ENCODE data around the gene LPIN1.

The LPIN1 gene

GRCh38 chr2:11710632-11711353 is 35.6 kb upstream of the LPIN1 start:
- no peaks in the 10 kb centered on the region for H3K9me3 Mint-ChIP-seq
- H3K36me3 Mint-ChIP-seq (ENCODE audit: low read depth), result no peaks in the 10 kb centered on the region
- H3K27me3 Mint-ChIP-seq (ENCODE audit: low read depth), result peaks cover 26% of the 10 kb centered on the region
- no peak overlapping the region for H3K4me3 Mint-ChIP-seq
- no peak overlapping the region for H3K27ac Mint-ChIP-seq
- H3K4me1 Mint-ChIP-seq (ENCODE audit: low read depth), result no peaks in the 10 kb centered on the region

- Mint-ChIP-seq H3K4me1 (ENCODE audit: low read depth) (no peaks in the 10 kb centered on the region), H3K9me3 (no peaks in the 10 kb centered on the region), H3K4me3 (no peak overlapping the region), H3K36me3 (ENCODE audit: low read depth) (no peaks in the 10 kb centered on the region), H3K27me3 (ENCODE audit: low read depth) (peaks cover 27% of the 10 kb centered on the region), H3K27ac (no peak overlapping the region)
Measured at GRCh38 chr2:11711354-11711716, 35.1 kb upstream of the LPIN1 start.

DNA sequence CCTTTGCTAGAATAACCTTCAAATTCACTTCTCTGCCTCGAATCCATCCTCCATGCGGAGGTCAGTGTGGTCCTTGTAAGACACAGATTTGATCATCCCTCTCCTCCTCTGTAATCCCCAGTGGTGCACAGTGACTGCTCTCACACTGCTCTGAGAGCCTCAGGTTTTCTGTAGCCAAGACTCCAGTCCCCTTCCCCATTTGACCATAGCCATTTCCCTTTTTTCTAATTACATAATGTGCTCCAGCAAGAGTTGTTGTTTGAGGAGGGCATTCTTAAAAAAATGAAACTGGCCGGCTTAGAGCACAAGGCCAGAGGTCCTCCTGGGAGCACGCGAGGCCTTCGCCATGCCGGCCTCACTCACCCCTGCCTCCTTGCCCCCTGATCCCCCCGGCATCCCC is 34.7 kb upstream of the LPIN1 start:
- Mint-ChIP-seq H3K4me3 (no peak overlapping the region), H3K4me1 (ENCODE audit: low read depth) (no peaks in the 10 kb centered on the region), H3K9me3 (no peaks in the 10 kb centered on the region)

DNA sequence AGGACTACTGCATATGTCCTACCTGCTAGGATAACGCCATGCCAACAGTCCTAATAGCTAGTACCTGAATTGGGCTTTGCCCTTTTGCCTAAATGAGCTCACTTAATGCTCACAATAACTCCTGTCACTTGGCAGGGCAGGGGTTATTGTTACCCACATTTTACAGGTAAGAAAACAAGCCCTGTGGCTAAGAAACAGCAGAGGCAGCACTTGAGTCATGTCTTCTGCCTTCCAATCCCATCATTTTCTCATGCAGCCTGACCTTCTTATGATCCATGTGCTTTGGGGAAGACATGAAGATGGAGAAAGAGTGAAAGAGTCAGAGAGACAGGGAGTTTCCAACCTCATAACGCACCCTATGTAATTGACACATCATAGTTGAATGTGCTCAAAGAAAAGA is 33.6 kb upstream of the LPIN1 start:
- Mint-ChIP-seq H3K27ac (no peak overlapping the region), H3K9me3 (no peaks in the 10 kb centered on the region), H3K4me1 (ENCODE audit: low read depth) (no peaks in the 10 kb centered on the region), H3K4me3 (no peak overlapping the region), H3K36me3 (ENCODE audit: low read depth) (no peaks in the 10 kb centered on the region), H3K27me3 (ENCODE audit: low read depth) (peaks cover 40% of the 10 kb centered on the region)

More for the DNA sequence above, 34.7 kb upstream of the LPIN1 start:
- Mint-ChIP-seq H3K36me3 (ENCODE audit: low read depth) (no peaks in the 10 kb centered on the region), H3K27ac (no peak overlapping the region), H3K27me3 (ENCODE audit: low read depth) (peaks cover 32% of the 10 kb centered on the region)

- Mint-ChIP-seq H3K4me1 (ENCODE audit: low read depth) (no peaks in the 10 kb centered on the region), H3K36me3 (ENCODE audit: low read depth) (no peaks in the 10 kb centered on the region), H3K9me3 (no peaks in the 10 kb centered on the region), H3K27me3 (ENCODE audit: low read depth) (peaks cover 43% of the 10 kb centered on the region), H3K27ac (no peak overlapping the region), H3K4me3 (no peak overlapping the region)
Measured at GRCh38 chr2:11713815-11714214, 32.6 kb upstream of the LPIN1 start.

DNA sequence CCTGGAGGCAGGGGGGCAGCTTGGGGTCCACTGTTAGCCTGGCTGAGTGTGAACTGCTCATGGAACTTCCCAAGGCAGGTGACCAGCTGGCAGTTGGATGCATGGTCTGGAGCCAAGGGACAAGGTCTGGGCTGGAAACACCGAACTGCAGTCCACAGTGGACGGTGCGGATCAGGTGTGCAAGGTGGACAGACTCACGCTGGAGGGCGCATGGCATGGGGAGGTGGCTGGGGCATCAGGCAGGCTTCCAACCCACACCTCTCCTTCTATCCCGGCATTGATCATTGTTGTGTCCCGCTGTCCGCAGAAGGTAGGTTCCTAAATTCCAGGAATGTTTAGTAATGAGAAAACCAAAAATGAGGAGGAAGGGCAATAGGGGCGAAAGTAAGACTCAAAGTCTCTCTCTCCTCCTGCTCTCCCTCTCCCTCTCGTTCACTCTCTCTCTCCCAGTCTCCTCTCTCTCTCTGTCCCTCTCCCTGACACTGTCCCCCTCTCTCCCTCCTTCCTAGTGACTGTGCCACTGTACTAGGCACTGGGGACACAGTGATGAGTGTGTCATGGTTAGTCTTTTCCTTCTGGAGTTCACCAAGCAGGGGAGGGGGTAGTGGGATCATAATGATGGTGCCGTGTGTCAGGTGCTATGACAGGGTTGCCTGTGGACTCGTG is 30.3 kb upstream of the LPIN1 start:
- H3K9me3 Mint-ChIP-seq, result no peaks in the 10 kb centered on the region
- H3K27me3 Mint-ChIP-seq (ENCODE audit: low read depth), result peaks cover 55% of the 10 kb centered on the region
- H3K36me3 Mint-ChIP-seq (ENCODE audit: low read depth), result no peaks in the 10 kb centered on the region
- H3K4me3 Mint-ChIP-seq, result no peak overlapping the region
- H3K4me1 Mint-ChIP-seq (ENCODE audit: low read depth), result peaks cover 3% of the 10 kb centered on the region
- no peak overlapping the region for H3K27ac Mint-ChIP-seq

- H3K9me3 Mint-ChIP-seq, result no peaks in the 10 kb centered on the region
- H3K27ac Mint-ChIP-seq, result no peak overlapping the region
- peaks cover 53% of the 10 kb centered on the region for H3K27me3 Mint-ChIP-seq (ENCODE audit: low read depth)
- peaks cover 3% of the 10 kb centered on the region for H3K4me1 Mint-ChIP-seq (ENCODE audit: low read depth)
- no peaks in the 10 kb centered on the region for H3K36me3 Mint-ChIP-seq (ENCODE audit: low read depth)
- H3K4me3 Mint-ChIP-seq, result no peak overlapping the region
Measured at GRCh38 chr2:11716689-11717321, 29.6 kb upstream of the LPIN1 start.

- Mint-ChIP-seq H3K9me3 (no peaks in the 10 kb centered on the region), H3K4me3 (no peak overlapping the region), H3K36me3 (ENCODE audit: low read depth) (no peaks in the 10 kb centered on the region), H3K27ac (no peak overlapping the region), H3K4me1 (ENCODE audit: low read depth) (peaks cover 3% of the 10 kb centered on the region), H3K27me3 (ENCODE audit: low read depth) (peaks cover 55% of the 10 kb centered on the region)
Measured at GRCh38 chr2:11717623-11718022, 28.8 kb upstream of the LPIN1 start.

DNA sequence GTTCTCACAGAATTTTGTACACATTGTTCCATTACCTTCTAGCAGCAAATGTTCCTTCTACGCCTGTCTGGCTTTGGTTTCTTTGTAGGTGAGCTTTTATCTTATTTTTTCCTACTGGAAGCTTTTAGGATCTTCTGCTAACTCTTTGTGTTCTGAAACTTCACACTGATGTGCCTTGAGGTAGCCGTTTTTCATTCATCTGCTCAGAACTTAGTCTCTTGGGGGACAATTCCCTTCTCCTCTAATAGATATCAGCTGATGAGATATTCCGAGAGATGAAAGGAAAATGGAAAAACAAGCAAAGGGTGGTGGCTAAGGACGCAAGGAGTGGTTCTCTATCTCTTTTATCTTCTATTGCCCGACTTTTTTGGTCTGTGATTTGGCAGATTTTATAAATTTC is 27.8 kb upstream of the LPIN1 start:
- Mint-ChIP-seq H3K36me3 (ENCODE audit: low read depth) (no peaks in the 10 kb centered on the region), H3K27me3 (ENCODE audit: low read depth) (peaks cover 62% of the 10 kb centered on the region), H3K4me1 (ENCODE audit: low read depth) (peaks cover 3% of the 10 kb centered on the region), H3K4me3 (no peak overlapping the region), H3K9me3 (no peaks in the 10 kb centered on the region), H3K27ac (no peak overlapping the region)

- Mint-ChIP-seq H3K9me3 (no peaks in the 10 kb centered on the region), H3K4me1 (ENCODE audit: low read depth) (peaks cover 3% of the 10 kb centered on the region), H3K4me3 (no peak overlapping the region), H3K27ac (no peak overlapping the region), H3K27me3 (ENCODE audit: low read depth) (peaks cover 70% of the 10 kb centered on the region), H3K36me3 (ENCODE audit: low read depth) (no peaks in the 10 kb centered on the region)
Measured at GRCh38 chr2:11719230-11719977, 27.0 kb upstream of the LPIN1 start.

DNA sequence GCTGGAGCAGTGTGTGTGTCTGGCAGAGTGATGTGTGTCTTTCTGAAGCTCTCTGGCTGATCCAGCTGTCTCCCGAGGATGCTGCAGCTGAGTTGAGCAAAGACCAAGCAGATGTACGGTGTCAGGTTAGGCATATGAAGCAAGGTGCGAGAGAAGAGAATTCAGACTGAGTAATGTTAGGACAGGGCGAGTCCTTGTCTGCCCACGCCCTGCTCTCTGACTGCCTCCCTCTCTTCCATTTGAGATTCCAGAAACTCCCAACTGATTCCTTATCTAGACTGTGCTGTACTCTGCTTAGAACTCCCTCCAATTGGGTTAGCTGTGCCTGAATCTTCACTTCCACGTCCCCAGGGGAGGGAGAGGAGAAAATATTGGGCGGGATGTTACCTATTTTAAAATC is 25.7 kb upstream of the LPIN1 start:
- H3K9me3 Mint-ChIP-seq, result no peaks in the 10 kb centered on the region
- no peaks in the 10 kb centered on the region for H3K36me3 Mint-ChIP-seq (ENCODE audit: low read depth)
- no peak overlapping the region for H3K27ac Mint-ChIP-seq
- peaks cover 64% of the 10 kb centered on the region for H3K27me3 Mint-ChIP-seq (ENCODE audit: low read depth)
- no peak overlapping the region for H3K4me3 Mint-ChIP-seq
- peaks cover 3% of the 10 kb centered on the region for H3K4me1 Mint-ChIP-seq (ENCODE audit: low read depth)

DNA sequence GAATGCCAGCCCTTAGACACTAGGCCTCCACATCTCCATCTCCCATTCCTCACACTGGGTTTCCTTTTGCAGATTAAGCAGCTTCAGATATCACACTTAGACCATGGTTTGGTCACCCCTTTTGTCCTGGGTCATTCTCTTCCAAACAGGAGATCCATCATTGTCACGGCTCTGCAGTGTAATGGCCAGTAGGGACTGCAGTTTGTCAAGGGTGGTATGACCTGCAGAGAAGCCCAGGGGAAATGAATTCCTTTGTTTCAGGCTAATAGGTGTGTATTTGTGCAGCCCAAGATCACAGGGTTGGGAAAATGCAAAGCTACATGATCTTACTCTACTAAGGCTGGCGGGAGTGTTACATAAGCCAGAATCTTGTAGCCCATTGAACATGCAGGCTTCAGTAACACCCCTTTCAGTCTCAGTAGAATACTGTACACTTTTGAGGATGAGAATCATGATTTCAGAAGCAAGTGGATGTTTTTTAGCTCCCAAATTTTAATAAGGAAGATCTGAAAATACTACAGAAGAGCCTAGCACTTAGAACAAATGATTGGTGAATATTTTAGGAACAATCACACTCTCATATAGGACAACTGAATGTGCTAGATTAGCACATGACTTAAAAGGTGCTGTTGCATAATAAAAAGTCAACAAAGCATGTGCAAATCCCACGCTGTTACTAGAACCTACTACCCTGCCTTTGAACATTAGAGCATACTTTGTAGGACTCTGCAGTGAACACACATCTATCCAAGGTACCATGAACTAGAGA is 24.0 kb upstream of the LPIN1 start:
- Mint-ChIP-seq H3K27me3 (ENCODE audit: low read depth) (peaks cover 63% of the 10 kb centered on the region), H3K4me3 (no peak overlapping the region), H3K36me3 (ENCODE audit: low read depth) (no peaks in the 10 kb centered on the region), H3K9me3 (no peaks in the 10 kb centered on the region), H3K4me1 (ENCODE audit: low read depth) (peaks cover 3% of the 10 kb centered on the region), H3K27ac (no peak overlapping the region)

- no peak overlapping the region for H3K27ac Mint-ChIP-seq
- H3K4me3 Mint-ChIP-seq, result no peak overlapping the region
- H3K36me3 Mint-ChIP-seq (ENCODE audit: low read depth), result no peaks in the 10 kb centered on the region
- no peaks in the 10 kb centered on the region for H3K9me3 Mint-ChIP-seq
- H3K4me1 Mint-ChIP-seq (ENCODE audit: low read depth), result peaks cover 3% of the 10 kb centered on the region
- peaks cover 59% of the 10 kb centered on the region for H3K27me3 Mint-ChIP-seq (ENCODE audit: low read depth)
Measured at GRCh38 chr2:11723061-11723371, 23.4 kb upstream of the LPIN1 start.

- Mint-ChIP-seq H3K27me3 (ENCODE audit: low read depth) (peaks cover 60% of the 10 kb centered on the region), H3K36me3 (ENCODE audit: low read depth) (no peaks in the 10 kb centered on the region), H3K27ac (no peak overlapping the region), H3K4me1 (ENCODE audit: low read depth) (peaks cover 3% of the 10 kb centered on the region), H3K9me3 (no peaks in the 10 kb centered on the region), H3K4me3 (no peak overlapping the region)
Measured at GRCh38 chr2:11724151-11724550, 22.3 kb upstream of the LPIN1 start.

All from T-helper 1 cell treated with Interleukin-12 subunit alpha and Interleukin-12 subunit beta and Interleukin-4 antibody, amounts not matched to agents 30 μg/mL and 1 μg/mL, for 36 hours (primary cell).